GM18526 (cell line): Measurements from ENCODE around the gene LRIG2.

Experiments used
- POLR2A ChIP-seq: IDR thresholded peaks from 3 replicates; pipeline ENCODE4 v1.6.1; 2011; ENCODE audit not compliant: insufficient read length; ENCODE audit errors: extremely low read depth

The LRIG2 gene

DNA sequence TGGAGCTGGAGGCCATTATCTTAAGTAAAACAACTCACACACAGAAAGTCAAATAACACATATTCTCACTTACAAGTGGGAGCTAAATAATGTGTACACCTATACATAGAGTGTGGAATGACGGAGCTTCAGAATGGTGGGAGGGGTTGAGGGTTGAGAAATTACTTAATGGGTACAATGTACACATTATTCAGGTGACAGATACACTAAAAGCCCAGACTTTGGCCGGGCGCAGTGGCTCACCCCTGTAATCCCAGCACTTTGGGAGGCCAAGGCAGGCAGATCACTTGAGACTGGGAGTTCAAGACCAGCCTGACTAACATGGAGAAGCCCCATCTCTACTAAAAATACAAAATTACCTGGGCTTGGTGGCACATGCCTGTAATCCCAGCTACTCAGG lies 24.9 kb upstream of the LRIG2 start:
- TF ChIP-seq POLR2A: no peak

DNA sequence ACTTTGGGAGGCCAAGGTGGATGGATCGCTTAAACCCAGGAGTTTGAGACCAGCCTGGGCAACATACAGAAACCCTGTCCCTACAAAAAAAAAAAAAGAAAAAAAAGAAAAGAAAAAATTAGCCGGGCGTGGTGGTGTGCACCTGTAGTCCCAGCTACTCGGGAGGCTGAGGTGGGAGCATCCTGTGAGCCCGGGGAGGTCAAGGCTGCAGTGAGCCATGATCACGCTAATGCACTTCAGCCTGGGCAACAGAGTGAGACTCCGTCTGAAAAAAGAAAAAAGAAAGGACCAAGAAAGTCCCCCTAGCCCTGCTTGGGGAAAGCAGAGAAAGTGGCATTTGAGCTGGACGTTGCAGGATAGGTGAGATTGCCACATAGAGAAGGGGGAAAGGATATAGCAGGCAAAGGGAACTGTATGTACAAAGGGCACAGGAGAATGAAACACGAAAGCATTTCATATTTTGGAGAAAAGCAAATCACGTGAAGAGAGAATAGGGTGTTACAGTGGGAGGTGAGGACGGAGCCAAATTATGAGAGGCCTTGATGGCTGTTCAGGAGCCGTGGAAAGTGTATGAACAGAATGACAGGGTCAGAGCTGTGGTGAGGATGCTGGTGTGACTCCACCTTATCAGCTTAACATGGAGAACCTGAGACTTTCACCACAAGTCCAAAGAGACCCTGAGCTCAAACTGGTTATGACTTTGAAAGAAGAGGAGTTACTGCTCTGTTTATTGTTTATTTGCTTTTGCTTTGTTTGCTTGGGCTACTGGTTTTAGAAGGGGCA lies 19.5 kb upstream of the LRIG2 start:
- TF ChIP-seq POLR2A: no peak

DNA sequence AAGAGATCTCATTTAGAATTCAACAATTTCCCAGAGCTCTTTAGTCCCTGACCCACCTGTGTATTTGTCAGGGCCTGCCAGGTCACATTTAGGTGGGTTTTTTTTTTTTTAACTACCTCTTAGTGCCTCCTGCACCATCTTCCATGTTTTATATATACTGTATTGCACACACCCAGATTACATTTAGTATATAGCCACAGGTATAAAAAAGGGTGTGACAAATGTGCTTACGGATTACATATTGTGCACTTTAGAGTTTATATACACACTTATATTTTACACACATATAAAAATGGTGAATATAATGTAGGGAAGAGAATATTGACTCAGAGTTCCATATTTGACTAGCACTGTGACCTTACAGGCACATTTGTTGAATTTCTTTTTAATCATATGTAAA lies 17.4 kb upstream of the LRIG2 start:
- TF ChIP-seq POLR2A: no peak

DNA sequence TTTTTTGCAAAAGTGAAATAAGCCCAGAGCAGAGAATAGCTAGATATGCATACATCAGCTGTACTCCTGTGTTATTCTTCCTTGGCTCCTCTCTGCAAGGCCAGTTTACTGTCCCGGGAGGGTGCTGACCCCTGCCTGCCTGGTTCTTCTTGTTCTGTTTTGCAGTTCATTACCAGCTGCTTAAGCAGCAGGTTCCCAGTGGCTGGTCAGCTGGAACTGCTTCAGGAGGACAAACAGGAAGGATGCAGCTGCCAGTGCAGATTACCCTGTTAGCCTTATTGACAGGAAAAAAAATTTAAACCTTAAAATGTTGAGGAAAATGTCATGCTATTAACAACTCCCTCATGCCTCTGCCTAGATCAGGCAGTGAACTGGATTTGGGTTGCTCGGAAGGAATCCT lies 16.0 kb upstream of the LRIG2 start:
- TF ChIP-seq POLR2A: no peak

DNA sequence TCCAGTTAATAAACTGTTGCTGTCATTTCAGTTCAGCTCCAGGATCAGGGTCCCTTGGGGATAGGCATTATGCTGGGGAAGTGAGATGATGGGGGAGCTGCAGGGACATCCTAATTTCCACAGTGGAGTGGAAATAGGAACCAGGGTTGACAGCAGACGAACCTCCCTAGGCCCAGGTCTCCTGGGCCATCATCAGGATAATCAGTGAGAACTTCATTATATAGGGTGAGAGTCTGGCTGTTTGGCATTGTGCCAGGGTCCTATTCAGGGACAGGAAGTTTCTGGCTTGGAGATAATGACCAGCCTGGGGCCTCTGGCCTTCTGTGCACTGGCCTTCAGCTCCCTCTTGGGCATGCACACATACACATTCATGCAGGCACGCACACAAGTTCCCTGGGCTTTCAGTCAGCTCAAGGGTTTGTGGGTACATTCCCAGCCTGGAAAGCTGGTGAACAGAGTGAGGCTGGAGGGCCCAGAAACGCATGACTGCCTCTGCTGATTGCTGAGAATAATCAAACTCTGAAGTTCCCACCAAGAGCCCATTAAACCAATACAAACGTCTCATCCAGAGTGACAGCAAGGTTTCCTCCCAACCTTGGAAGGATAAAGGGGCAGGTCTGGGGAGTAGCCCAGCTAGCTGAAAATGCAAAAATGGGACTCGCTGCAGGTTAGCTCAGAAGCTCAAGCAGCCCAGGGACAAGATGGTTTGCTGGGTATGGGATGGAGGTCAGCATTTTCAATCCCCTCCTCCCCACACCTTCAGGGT lies 13.9 kb upstream of the LRIG2 start:
- TF ChIP-seq POLR2A: no peak

DNA sequence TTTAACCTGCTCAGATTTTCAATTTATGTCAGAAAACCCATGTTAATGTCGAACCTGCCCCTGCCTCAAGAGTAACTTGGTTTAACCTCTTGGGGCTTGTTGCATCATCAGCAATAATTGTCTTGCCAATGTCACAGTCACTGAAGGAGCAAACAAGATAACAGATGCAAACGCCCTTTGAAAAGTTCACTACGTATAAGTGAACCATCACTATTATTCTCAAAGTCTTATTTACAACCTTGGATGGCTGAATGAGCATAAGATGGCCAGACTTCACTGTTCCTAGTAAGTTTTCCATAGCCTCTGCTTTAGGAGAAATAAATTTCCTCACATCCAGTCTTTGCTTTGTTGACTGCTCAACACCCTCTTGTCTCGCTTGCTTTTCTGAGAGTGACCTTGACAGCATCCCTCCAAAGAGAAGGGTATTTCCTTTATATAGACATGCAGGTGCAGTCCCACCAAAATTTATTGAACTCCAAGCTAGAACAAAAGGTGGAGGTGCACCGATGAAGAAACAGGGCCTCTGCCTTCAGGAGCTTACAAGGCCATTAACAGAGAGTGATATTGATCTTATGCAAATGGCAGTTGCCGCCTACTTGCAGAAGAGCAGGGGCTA lies 749 bp upstream of the LRIG2 start:
- no peak for TF ChIP-seq POLR2A

DNA sequence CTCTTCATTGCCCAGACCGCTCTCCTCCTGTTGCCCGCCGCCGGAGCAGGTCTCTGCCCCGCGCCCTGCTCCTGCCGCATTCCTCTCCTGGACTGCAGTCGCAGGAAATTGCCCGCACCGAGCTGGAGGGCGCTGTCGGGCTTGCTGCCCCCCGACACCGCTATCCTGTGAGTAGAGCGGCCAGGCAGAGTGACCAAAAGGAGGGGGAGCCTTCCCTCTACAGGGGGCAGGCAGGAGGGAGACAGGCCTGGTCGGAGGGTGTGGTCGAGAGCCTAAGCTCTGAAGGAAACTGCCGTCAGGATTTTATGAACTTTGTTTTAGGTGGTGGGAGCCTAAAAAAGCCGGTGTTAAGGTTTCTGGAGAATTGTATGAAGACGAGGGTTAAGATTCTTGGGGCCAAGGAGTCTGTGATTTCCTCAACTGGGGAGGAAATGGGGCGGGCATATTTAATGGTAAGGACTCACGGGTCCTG lies 517 bp downstream of the LRIG2 start:
- TF ChIP-seq POLR2A: no peak

DNA sequence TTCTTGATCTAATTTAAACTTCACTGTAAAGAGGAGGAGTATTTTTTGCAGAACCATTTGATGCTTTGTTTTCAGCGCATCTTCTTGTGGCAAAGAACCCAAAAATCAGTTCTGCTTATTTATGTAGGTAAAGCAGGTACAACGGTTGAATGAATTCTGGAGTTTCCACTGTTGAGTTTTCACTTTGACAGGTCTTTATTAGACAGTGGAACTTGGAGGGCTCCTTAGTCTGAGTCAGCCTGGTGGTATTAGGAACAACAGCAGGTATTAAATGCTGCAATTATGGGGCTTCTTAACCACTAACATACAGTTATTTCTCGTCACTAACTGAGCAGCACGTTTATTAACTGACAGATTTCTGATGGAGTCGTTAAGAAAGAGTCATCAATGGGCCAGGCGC lies 1.2 kb downstream of the LRIG2 start:
- no peak for TF ChIP-seq POLR2A

DNA sequence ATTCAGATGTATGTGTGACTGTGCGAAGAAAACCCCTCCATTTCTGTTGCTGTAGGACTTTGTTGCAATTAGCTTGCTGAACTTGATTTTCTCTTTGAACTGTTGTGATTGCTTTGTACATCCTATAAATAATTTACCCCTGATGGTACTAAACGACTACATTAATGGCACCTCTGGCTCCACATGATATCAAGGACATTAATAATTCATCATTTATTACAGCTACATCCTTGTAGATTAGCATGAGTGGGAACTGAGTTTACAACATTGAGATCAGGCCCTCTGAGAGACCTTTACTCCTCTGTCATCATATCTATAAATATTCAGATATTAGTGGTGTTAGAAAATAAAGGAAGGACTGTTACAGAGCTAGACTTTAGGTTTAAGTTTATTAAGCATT lies 13.5 kb downstream of the LRIG2 start:
- no peak for TF ChIP-seq POLR2A

DNA sequence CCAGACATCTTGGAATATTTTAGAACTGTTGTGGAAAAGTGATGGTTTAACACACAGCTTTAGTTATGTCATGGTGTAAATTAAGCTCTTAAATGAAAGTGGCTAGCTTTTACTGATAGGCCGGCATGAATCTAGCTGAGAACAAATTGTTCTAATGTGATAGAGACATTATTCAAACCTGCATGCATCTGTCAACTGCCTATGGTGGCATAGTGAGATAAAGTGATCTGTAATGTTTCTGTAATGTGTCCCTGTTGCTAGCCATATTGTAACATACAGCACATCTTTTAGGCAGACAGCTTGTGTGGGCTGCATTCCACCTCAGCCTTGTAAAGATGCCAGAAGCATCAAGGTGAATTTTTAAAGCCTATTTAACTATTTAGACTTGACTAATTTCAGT lies 16.0 kb downstream of the LRIG2 start:
- TF ChIP-seq POLR2A: no peak

DNA sequence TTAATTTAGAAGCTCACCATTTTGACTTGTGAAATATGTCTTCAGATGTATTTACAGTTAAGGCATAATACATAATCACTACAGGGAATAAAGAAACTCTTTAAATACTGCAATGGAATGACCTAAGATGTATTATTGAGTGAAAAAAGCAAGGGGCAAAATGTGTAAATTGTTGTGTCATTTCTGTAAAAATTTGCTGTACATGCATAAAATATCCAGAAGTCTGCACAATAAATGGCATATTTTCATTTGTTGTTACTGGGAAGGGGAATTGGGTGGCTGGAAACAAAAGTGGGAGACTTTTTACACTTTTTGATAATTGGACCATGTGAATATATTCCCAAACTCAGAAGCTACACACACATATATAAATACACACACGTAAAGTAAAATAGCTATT lies 17.1 kb downstream of the LRIG2 start:
- TF ChIP-seq POLR2A: no peak

DNA sequence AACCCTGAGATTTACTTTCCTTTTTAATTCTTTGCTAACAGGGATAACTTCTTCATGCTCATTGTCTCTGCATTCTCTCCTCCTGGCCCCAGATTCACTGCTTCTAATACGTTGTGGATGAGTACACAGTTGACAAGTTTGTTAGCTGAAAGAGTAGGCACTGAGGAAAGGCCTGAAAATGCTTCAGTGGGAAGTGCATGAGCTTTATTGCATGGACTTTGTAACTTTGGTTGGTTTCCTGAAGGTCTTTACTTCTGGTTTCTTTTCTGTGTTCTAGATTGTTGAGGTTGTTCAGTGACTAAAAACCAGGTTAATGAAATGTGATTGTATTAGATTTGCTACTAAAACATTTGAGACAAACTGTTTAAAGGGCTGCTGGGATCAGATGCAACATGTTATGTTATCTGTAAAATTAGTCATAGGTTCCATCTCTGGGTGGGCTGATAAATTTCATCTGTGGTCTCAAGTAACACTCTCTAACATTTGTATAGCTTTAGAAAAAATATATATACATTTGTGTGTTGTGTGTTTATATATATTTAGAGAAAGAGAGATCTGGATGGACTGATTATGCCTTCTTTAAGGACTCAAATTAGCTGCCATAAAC lies 19.1 kb downstream of the LRIG2 start:
- TF ChIP-seq POLR2A: no peak

DNA sequence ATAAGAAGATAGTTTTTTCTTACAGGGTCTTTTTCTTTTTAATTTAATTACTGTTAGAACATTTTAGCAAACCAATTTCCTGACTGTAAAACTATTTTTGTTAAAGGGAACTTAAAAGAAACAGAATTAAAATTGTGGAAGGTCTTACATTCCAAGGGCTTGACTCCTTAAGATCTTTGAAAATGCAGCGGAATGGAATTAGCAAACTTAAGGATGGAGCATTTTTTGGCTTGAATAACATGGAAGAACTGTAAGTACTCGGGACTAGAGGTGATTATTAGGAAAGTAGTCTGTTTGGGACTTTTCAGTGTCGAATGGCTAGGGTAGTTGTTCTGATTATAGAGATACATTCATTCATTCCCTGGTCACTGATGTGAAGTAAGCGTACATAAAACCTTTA lies 21.5 kb downstream of the LRIG2 start:
- no peak for TF ChIP-seq POLR2A

DNA sequence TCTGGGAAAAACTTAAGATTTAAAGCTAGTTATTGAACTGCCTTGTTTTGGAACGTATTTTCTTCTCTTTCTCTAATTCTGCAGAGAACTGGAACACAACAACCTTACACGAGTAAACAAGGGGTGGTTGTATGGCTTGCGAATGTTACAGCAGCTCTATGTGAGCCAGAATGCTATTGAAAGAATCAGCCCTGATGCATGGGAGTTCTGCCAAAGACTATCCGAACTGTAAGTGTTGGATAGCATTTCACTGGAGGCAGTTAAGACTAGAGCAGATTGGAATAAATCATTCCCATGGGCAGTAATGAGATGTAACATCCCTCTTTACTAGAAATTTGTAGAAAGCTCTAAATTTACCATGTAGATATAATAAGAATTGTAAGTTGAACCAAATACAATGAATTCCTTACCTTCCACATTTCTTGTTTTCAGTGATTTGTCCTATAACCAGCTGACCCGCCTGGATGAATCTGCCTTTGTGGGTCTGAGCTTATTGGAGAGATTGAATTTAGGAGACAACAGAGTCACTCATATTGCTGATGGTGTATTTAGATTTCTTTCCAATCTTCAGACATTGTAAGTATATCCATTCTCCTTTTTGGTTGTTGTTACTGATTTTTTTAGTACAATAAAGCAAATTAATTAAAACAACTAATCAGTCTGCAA lies 22.9 kb downstream of the LRIG2 start:
- no peak for TF ChIP-seq POLR2A

DNA sequence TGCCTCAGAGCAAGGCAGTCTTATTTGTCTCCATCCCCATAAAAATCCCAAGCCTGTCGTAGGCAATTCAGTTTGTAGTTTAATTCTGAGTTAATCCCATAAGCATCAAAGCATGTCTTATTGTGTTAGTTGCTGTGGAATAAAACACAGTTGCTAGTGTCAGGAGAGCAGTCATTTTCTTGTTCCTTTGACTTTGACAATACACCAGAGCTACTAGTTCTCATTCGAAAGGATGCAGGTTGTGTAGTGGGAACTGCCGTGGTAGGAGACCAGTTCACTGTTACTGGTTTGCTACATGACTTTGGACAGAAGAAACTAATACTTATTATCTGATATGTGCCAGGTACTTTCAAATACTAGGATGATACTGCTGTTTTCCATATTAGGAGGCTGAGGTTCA lies 23.5 kb downstream of the LRIG2 start:
- TF ChIP-seq POLR2A: no peak
